Liver (tissue), 9 donors: ENCODE results near the gene ARPC5. TPM values are rescaled to one million over a fixed set of nuclear protein-coding genes. Genes with fewer than 3 reads are reported as not detected.

ENCODE experiments used
- DNase-seq: peaks from one replicate; pipeline ENCODE4 v3.0.0-alpha.2; 2017; ENCODE audit warnings: low spot score
- H3K27ac ChIP-seq, 2 donors: one replicate each; pipeline ENCODE4 v1.7.0; 2013; ENCODE audit warnings: inconsistent platforms in 2 of 2, low read length in 2 of 2, control low read depth in 1 of 2, low read depth in 1 of 2, mild to moderate bottlenecking in 1 of 2
- H3K27me3 ChIP-seq, 4 donors: one replicate each; pipeline versions ENCODE4 v1.6.1 to v1.7.0; 2013; ENCODE audit warnings: low read length in 3 of 4, inconsistent platforms in 1 of 4, mild to moderate bottlenecking in 1 of 4, moderate library complexity in 1 of 4; ENCODE audit not compliant: control insufficient read depth in 4 of 4, insufficient read depth in 4 of 4
- H3K36me3 ChIP-seq, 4 donors: one replicate each; pipeline versions ENCODE4 v1.6.1 to v1.7.0; 2013; ENCODE audit warnings: low read length in 3 of 4, mild to moderate bottlenecking in 3 of 4, low read depth in 1 of 4, moderate library complexity in 1 of 4; ENCODE audit not compliant: control insufficient read depth in 4 of 4, insufficient read depth in 3 of 4
- H3K4me1 ChIP-seq, 4 donors: one replicate each; pipeline versions ENCODE4 v1.6.1 to v1.7.0; 2013; ENCODE audit warnings: low read length in 3 of 4, mild to moderate bottlenecking in 3 of 4, moderate library complexity in 1 of 4; ENCODE audit not compliant: control insufficient read depth in 4 of 4, insufficient read depth in 4 of 4
- H3K4me3 ChIP-seq, 3 donors: one replicate each; pipeline versions ENCODE4 v1.6.1 to v1.7.0; 2013; ENCODE audit warnings: low read length in 3 of 3, control low read depth in 1 of 3, low read depth in 1 of 3, mild to moderate bottlenecking in 1 of 3
- H3K9ac ChIP-seq, 2 donors: one replicate each; pipeline ENCODE4 v1.7.0; 2013; ENCODE audit warnings: low read length in 2 of 2, mild to moderate bottlenecking in 2 of 2, moderate library complexity in 2 of 2, control low read depth in 1 of 2, low read depth in 1 of 2
- H3K9me3 ChIP-seq, 4 donors: one replicate each; pipeline versions ENCODE4 v1.6.1 to v1.7.0; 2013; ENCODE audit warnings: low read length in 3 of 4; ENCODE audit not compliant: control insufficient read depth in 4 of 4
- ATF3 ChIP-seq: IDR thresholded peaks from 2 replicates; pipeline ENCODE4 v1.6.1; 2016; ENCODE audit warnings: antibody characterized with exemption
- CTCF ChIP-seq: fragments of 150-350 bp; IDR thresholded peaks from 2 replicates; pipeline ENCODE4 v1.5.1; 2017; ENCODE audit warnings: improper control_type of control experiment, low read depth, low read length; ENCODE audit not compliant: missing input control
- EGR1 ChIP-seq, 2 donors: IDR thresholded peaks; 2 replicates each; pipeline ENCODE4 v1.6.1; 2016 to 2018; ENCODE audit warnings: antibody characterized with exemption in 2 of 2, low read depth in 2 of 2
- FOXA1 ChIP-seq: IDR thresholded peaks from 2 replicates; pipeline ENCODE4 v1.6.1; 2016; ENCODE audit warnings: antibody characterized with exemption
- FOXA2 ChIP-seq: IDR thresholded peaks from 2 replicates; pipeline ENCODE4 v1.6.1; 2016; ENCODE audit warnings: antibody characterized with exemption
- GABPA ChIP-seq, 2 donors: IDR thresholded peaks in 1 of 2; conservative IDR thresholded peaks in 1 of 2; 2 replicates each; pipeline ENCODE4 v1.6.1; 2016; ENCODE audit warnings: antibody characterized with exemption in 2 of 2, mild to moderate bottlenecking in 1 of 2, moderate library complexity in 1 of 2
- HNF4A ChIP-seq, 2 donors: conservative IDR thresholded peaks; 2 replicates each; pipeline ENCODE4 v1.6.1; 2016; ENCODE audit warnings: antibody characterized with exemption in 2 of 2, mild to moderate bottlenecking in 2 of 2
- HNF4G ChIP-seq: IDR thresholded peaks from 2 replicates; pipeline ENCODE4 v1.6.1; 2016; ENCODE audit warnings: antibody characterized with exemption
- JUND ChIP-seq, 2 donors: IDR thresholded peaks; 2 replicates each; pipeline ENCODE4 v1.6.1; 2016; ENCODE audit warnings: antibody characterized with exemption in 2 of 2
- MAX ChIP-seq: IDR thresholded peaks from 2 replicates; pipeline ENCODE4 v1.6.1; 2016; ENCODE audit warnings: antibody characterized with exemption
- NR2F2 ChIP-seq: IDR thresholded peaks from 2 replicates; pipeline ENCODE4 v1.6.1; 2016; ENCODE audit warnings: antibody characterized with exemption
- RAD21 ChIP-seq, 2 donors: IDR thresholded peaks; 2 replicates each; pipeline ENCODE4 v1.6.1; 2016; ENCODE audit warnings: antibody characterized with exemption in 2 of 2, mild to moderate bottlenecking in 2 of 2
- REST ChIP-seq: IDR thresholded peaks from 2 replicates; pipeline ENCODE4 v1.6.1; 2016; ENCODE audit warnings: antibody characterized with exemption, mild to moderate bottlenecking
- RXRA ChIP-seq, 2 donors: IDR thresholded peaks; 2 replicates each; pipeline ENCODE4 v1.6.1; 2017 to 2018; ENCODE audit warnings: antibody characterized with exemption in 2 of 2, mild to moderate bottlenecking in 1 of 2
- SP1 ChIP-seq: IDR thresholded peaks from 2 replicates; pipeline ENCODE4 v1.6.1; 2018; ENCODE audit warnings: antibody characterized with exemption, mild to moderate bottlenecking
- TAF1 ChIP-seq: conservative IDR thresholded peaks from 2 replicates; pipeline ENCODE4 v1.6.1; 2016; ENCODE audit warnings: antibody characterized with exemption, mild to moderate bottlenecking
- YY1 ChIP-seq: IDR thresholded peaks from 2 replicates; pipeline ENCODE4 v1.6.1; 2016; ENCODE audit warnings: antibody characterized with exemption, mild to moderate bottlenecking
- ZBTB33 ChIP-seq: IDR thresholded peaks from 2 replicates; pipeline ENCODE4 v1.6.1; 2016; ENCODE audit warnings: antibody characterized with exemption
- WGBS: extraction: QIAGEN DNeasy Blood & Tissue Kit; methylation state at CpG from one replicate; pipeline ENCODE4 v1.1.7; 2013; 5-methylcytosine and 5-hydroxymethylcytosine counted together
- polyA plus RNA-seq, 2 donors: library from polyadenylated mRNA; stranded (reverse) in 1 of 2; unstranded in 1 of 2; fragments of 200-250 nt in 1 of 2; fragments of >200 nt in 1 of 2; fragmentation: Nextera tagmentation in 1 of 2; extraction: Ambion mirVana in 1 of 2; gene quantifications; one replicate each; pipeline versions ENCODE4 v1.2.1 to v1.2.3, GENCODE V29; 2013 to 2015
- total RNA-seq, 2 donors: library from RNA; depleted of rRNA; stranded (reverse); fragments of >200 nt; gene quantifications; one replicate each; pipeline ENCODE4 v1.2.3, GENCODE V29; 2014
- donor health status: healthy.
- donor health status: healthy.
- donor health status: healthy.
- donor health status: healthy.
- donor health status: healthy.

Gene ARPC5
- total and polyA plus RNA-seq, 4 donors, result 34.9 to 67.0 (median 54.3) TPM

- TF ChIP-seq CTCF, result no peak
- TF ChIP-seq TAF1, result no peak
- TF ChIP-seq FOXA1, result no peak
- no peak for TF ChIP-seq RAD21 (IDR thresholded peaks at IDR 0.05)
- no peak for TF ChIP-seq NR2F2
- no peak for TF ChIP-seq YY1
- TF ChIP-seq SP1, result no peak
- TF ChIP-seq HNF4G, result no peak
- no peak for TF ChIP-seq ZBTB33
- TF ChIP-seq JUND (IDR thresholded peaks at IDR 0.05), result no peak
- no peak for TF ChIP-seq HNF4A (conservative IDR thresholded peaks at IDR 0.05)
- no peak for TF ChIP-seq FOXA2
- TF ChIP-seq ATF3, result no peak
- no peak for TF ChIP-seq GABPA (IDR thresholded peaks at IDR 0.05 in 1 of 2, conservative IDR thresholded peaks at IDR 0.05 in 1 of 2)
- TF ChIP-seq RXRA (IDR thresholded peaks at IDR 0.05), result no peak
- TF ChIP-seq MAX, result no peak
- Histone ChIP-seq H3K9me3 (no peaks in the 10 kb centered on the region), H3K9ac (no peak overlapping the region), H3K36me3 (no peaks in the 10 kb centered on the region), H3K4me3 (no peak overlapping the region), H3K4me1 (peaks cover 0 to 3% (median 0%) of the 10 kb centered on the region in 4 donors), H3K27me3 (no peaks in the 10 kb centered on the region), H3K27ac (no peak overlapping the region)
- no peak for DNase-seq
- 92% methylated on average over 12 of the region's 12 CpGs for WGBS
Measured at GRCh38 chr1:183582021-183582713, 53.4 kb downstream of the ARPC5 start.

- Histone ChIP-seq H3K36me3 (no peaks in the 10 kb centered on the region), H3K4me3 (no peak overlapping the region), H3K9ac (no peak overlapping the region), H3K27me3 (no peaks in the 10 kb centered on the region), H3K4me1 (peaks cover 0 to 3% (median 0%) of the 10 kb centered on the region in 4 donors), H3K27ac (no peak overlapping the region), H3K9me3 (no peaks in the 10 kb centered on the region)
- DNase-seq, result no peak
- WGBS, result 52% methylated on average over 8 of the region's 8 CpGs
- no peak for TF ChIP-seq ZBTB33
- no peak for TF ChIP-seq FOXA2
- no peak for TF ChIP-seq EGR1 (IDR thresholded peaks at IDR 0.05; ENCODE audit: low read depth in 2 of 2)
- TF ChIP-seq MAX, result no peak
- TF ChIP-seq TAF1, result no peak
- no peak for TF ChIP-seq RXRA (IDR thresholded peaks at IDR 0.05)
- peak; percentile 39 to 47 for TF ChIP-seq RAD21 (IDR thresholded peaks at IDR 0.05)
- peak; percentile 32 for TF ChIP-seq NR2F2
- TF ChIP-seq FOXA1, result no peak
- TF ChIP-seq CTCF, result peak; percentile 16
- TF ChIP-seq GABPA (IDR thresholded peaks at IDR 0.05 in 1 of 2, conservative IDR thresholded peaks at IDR 0.05 in 1 of 2), result no peak
- TF ChIP-seq HNF4G, result no peak
- no peak for TF ChIP-seq HNF4A (conservative IDR thresholded peaks at IDR 0.05)
- TF ChIP-seq JUND (IDR thresholded peaks at IDR 0.05), result no peak
- no peak for TF ChIP-seq REST
Measured at GRCh38 chr1:183580281-183580682, 55.3 kb downstream of the ARPC5 start.
